Aorta (tissue), 5 donors: ENCODE results near the gene DLK2. TPM values are rescaled to one million over a fixed set of nuclear protein-coding genes. Genes with fewer than 3 reads are reported as not detected.

Source experiments
- ATAC-seq: fragments of 200-7000 bp; cut with Tn5 transposase; one replicate; pipeline ENCODE4 v1.9.1; 2022; ENCODE audit warnings: moderate library complexity; ENCODE audit not compliant: low FRiP score
- DNase-seq, 2 donors: peaks; one replicate each; pipeline ENCODE4 v3.0.0-alpha.2; 2020
- H3K27ac ChIP-seq, 2 donors: one replicate each; pipeline ENCODE4 v1.5.1; 2013; ENCODE audit warnings: low read length in 2 of 2, mild to moderate bottlenecking in 2 of 2, moderate library complexity in 2 of 2, control low read depth in 1 of 2, inconsistent platforms in 1 of 2, low read depth in 1 of 2
- H3K27me3 ChIP-seq, 2 donors: one replicate each; pipeline ENCODE4 v1.6.1; 2013; ENCODE audit warnings: control low read depth in 1 of 2, low read length in 1 of 2, mild to moderate bottlenecking in 1 of 2, moderate library complexity in 1 of 2; ENCODE audit not compliant: insufficient read depth in 2 of 2, control insufficient read depth in 1 of 2
- H3K36me3 ChIP-seq, 2 donors: one replicate each; pipeline ENCODE4 v1.6.1; 2013; ENCODE audit warnings: control low read depth in 1 of 2, low read length in 1 of 2, mild to moderate bottlenecking in 1 of 2; ENCODE audit not compliant: insufficient read depth in 2 of 2, control insufficient read depth in 1 of 2
- H3K4me1 ChIP-seq, 2 donors: one replicate each; pipeline ENCODE4 v1.6.1; 2013; ENCODE audit warnings: low read length in 2 of 2, control low read depth in 1 of 2, mild to moderate bottlenecking in 1 of 2, moderate library complexity in 1 of 2; ENCODE audit not compliant: insufficient read depth in 2 of 2, control insufficient read depth in 1 of 2
- H3K4me3 ChIP-seq, 2 donors: one replicate each; pipeline ENCODE4 v1.5.1; 2013; ENCODE audit warnings: low read length in 2 of 2, control low read depth in 1 of 2, mild to moderate bottlenecking in 1 of 2
- H3K9me3 ChIP-seq: one replicate; pipeline ENCODE4 v1.6.1; 2013; ENCODE audit warnings: mild to moderate bottlenecking, low read length; ENCODE audit not compliant: control insufficient read depth
- WGBS, 2 donors: extraction: QIAGEN DNeasy Blood & Tissue Kit; methylation state at CpG; one replicate each; pipeline ENCODE4 v1.1.7; 2013; 5-methylcytosine and 5-hydroxymethylcytosine counted together
- intact Hi-C, 2 donors: fragments of 100-400 bp; cut with DNase I; formaldehyde crosslinking; loops; one replicate each; pipeline versions ENCODE4 v1.14.2 to v1.15.0; 2022
- polyA plus RNA-seq, 2 donors: library from polyadenylated mRNA; stranded (reverse); fragments of 200-250 nt; gene quantifications; one replicate each; pipeline ENCODE4 v1.2.3, GENCODE V29; 2013
- total RNA-seq, 2 donors: library from RNA; stranded (reverse); fragmentation: NEBNext Ultra II Directional; extraction: Animal tissue kit (Norgen Biotek cat#: 25700); gene quantifications; one replicate each; pipeline ENCODE4 v1.2.1, GENCODE V29; 2021
- donor health status: healthy with polysubstance abuse.
- donor health status: Bipolar disorder and iron deficiency.
- donor health status: DM: no; HTN: no; CAD: no.
- donor health status: DM: no; HTN: no; CAD: no.
- donor health status: DM: yes; HTN: yes; CAD: no.

DLK2 gene
- total and polyA plus RNA-seq, 4 donors = not detected

GRCh38 chr6:43496370-43497128 lies 41.2 kb upstream of the DLK2 start:
- Histone ChIP-seq H3K27me3 (no peaks in the 10 kb centered on the region), H3K27ac (no peak overlapping the region), H3K36me3 (no peaks in the 10 kb centered on the region), H3K4me3 (no peak overlapping the region), H3K9me3 (no peaks in the 10 kb centered on the region), H3K4me1 (no peaks in the 10 kb centered on the region)
- WGBS, 2 donors = 15 to 19% methylated on average over 14 to 18 of the region's 18 CpGs
- ATAC-seq (peak; percentile 23), DNase-seq (peak; percentile 64 to 84)
- intact Hi-C loops = loop anchor here in 1 of 2 donors (2.0 kb wide), 1 partner anchor 42 kb away; the partner anchor contains the start of gene DLK2

- WGBS, 2 donors = 86 to 88% methylated on average over 4 of the region's 4 CpGs
- H3K27ac ChIP-seq = no peak overlapping the region
- intact Hi-C loops = no loop called here
These were observed 40.1 kb upstream of the DLK2 start for GRCh38 chr6:43495409-43495941.

GRCh38 chr6:43494766-43495165 lies 39.4 kb upstream of the DLK2 start:
- no peak for DNase-seq
- no peaks in the 10 kb centered on the region for H3K4me1 ChIP-seq
- H3K27me3 ChIP-seq = no peaks in the 10 kb centered on the region
- H3K4me3 ChIP-seq = no peak overlapping the region
- H3K36me3 ChIP-seq = no peaks in the 10 kb centered on the region
- WGBS, 2 donors = 98 to 100% methylated on average over 4 of the region's 4 CpGs
- intact Hi-C loops = no loop called here
- no peaks in the 10 kb centered on the region for H3K9me3 ChIP-seq
- ATAC-seq = no peak
- no peak overlapping the region for H3K27ac ChIP-seq

More at GRCh38 chr6:43495409-43495941, 40.1 kb upstream of the DLK2 start:
- Histone ChIP-seq H3K27me3 (no peaks in the 10 kb centered on the region), H3K9me3 (no peaks in the 10 kb centered on the region), H3K4me3 (no peak overlapping the region), H3K36me3 (no peaks in the 10 kb centered on the region), H3K4me1 (no peaks in the 10 kb centered on the region)
- DNase-seq (no peak), ATAC-seq (no peak)

- DNase-seq = no peak
These were observed 39.0 kb upstream of the DLK2 start for GRCh38 chr6:43494321-43494720.

GRCh38 chr6:43493833-43494232 lies 38.5 kb upstream of the DLK2 start:
- 95% methylated on average over 7 of the region's 7 CpGs for WGBS, 2 donors
- no peak for DNase-seq
- H3K36me3 ChIP-seq = no peaks in the 10 kb centered on the region
- H3K27ac ChIP-seq = no peak overlapping the region
- no peak for ATAC-seq
- no peaks in the 10 kb centered on the region for H3K4me1 ChIP-seq
- no peaks in the 10 kb centered on the region for H3K9me3 ChIP-seq
- H3K27me3 ChIP-seq = no peaks in the 10 kb centered on the region
- intact Hi-C loops = loop anchor here in 1 of 2 donors (2.0 kb wide), 1 partner anchor 15 kb away; no protein-coding TSS in a partner anchor
- no peak overlapping the region for H3K4me3 ChIP-seq

More at GRCh38 chr6:43494321-43494720, 39.0 kb upstream of the DLK2 start:
- no peaks in the 10 kb centered on the region for H3K27me3 ChIP-seq
- no peaks in the 10 kb centered on the region for H3K9me3 ChIP-seq
- no peak for ATAC-seq
- intact Hi-C loops = no loop called here
- no peaks in the 10 kb centered on the region for H3K4me1 ChIP-seq
- no peaks in the 10 kb centered on the region for H3K36me3 ChIP-seq
- no peak overlapping the region for H3K4me3 ChIP-seq
- H3K27ac ChIP-seq = no peak overlapping the region
- 95 to 97% methylated on average over 5 to 6 of the region's 6 CpGs for WGBS, 2 donors

GRCh38 chr6:43493230-43493629 lies 37.9 kb upstream of the DLK2 start:
- Histone ChIP-seq H3K9me3 (no peaks in the 10 kb centered on the region), H3K27ac (no peak overlapping the region), H3K4me3 (no peak overlapping the region), H3K27me3 (no peaks in the 10 kb centered on the region), H3K36me3 (no peaks in the 10 kb centered on the region), H3K4me1 (no peaks in the 10 kb centered on the region)
- ATAC-seq = no peak
- no peak for DNase-seq
- intact Hi-C loops = loop anchor here in 1 of 2 donors (2.0 kb wide), 1 partner anchor 14 kb away; no protein-coding TSS in a partner anchor
- WGBS, 2 donors = 82 to 87% methylated on average over 2 of the region's 2 CpGs

GRCh38 chr6:43492673-43493072 lies 37.3 kb upstream of the DLK2 start:
- no peak for ATAC-seq

GRCh38 chr6:43491750-43492661 lies 36.7 kb upstream of the DLK2 start:
- Histone ChIP-seq H3K9me3 (no peaks in the 10 kb centered on the region), H3K4me3 (no peak overlapping the region), H3K27ac (no peak overlapping the region), H3K4me1 (no peaks in the 10 kb centered on the region), H3K36me3 (no peaks in the 10 kb centered on the region), H3K27me3 (no peaks in the 10 kb centered on the region)
- peak; percentile 86 to 94 for DNase-seq
- 6 to 10% methylated on average over 10 of the region's 10 CpGs for WGBS, 2 donors
- intact Hi-C loops = loop anchor here in 1 of 2 donors (2.0 kb wide), 1 partner anchor 13 kb away; no protein-coding TSS in a partner anchor
- no peak for ATAC-seq

More at GRCh38 chr6:43492673-43493072, 37.3 kb upstream of the DLK2 start:
- H3K27ac ChIP-seq = no peak overlapping the region
- H3K4me1 ChIP-seq = no peaks in the 10 kb centered on the region
- H3K4me3 ChIP-seq = no peak overlapping the region
- intact Hi-C loops = loop anchor here in 1 of 2 donors (2.0 kb wide), 1 partner anchor 14 kb away; no protein-coding TSS in a partner anchor
- no peaks in the 10 kb centered on the region for H3K27me3 ChIP-seq
- H3K36me3 ChIP-seq = no peaks in the 10 kb centered on the region
- no peaks in the 10 kb centered on the region for H3K9me3 ChIP-seq
- DNase-seq = no peak
- WGBS, 2 donors = 47 to 60% methylated on average over 3 of the region's 3 CpGs
